Effector CD8-positive, alpha-beta T cell (primary cell): ENCODE measurements around the gene PTPRN2.

Source experiments
- DNase-seq: peaks from one replicate; lab custom pipeline; 2025; lab: John Stamatoyannopoulos, UW

Gene PTPRN2

DNA sequence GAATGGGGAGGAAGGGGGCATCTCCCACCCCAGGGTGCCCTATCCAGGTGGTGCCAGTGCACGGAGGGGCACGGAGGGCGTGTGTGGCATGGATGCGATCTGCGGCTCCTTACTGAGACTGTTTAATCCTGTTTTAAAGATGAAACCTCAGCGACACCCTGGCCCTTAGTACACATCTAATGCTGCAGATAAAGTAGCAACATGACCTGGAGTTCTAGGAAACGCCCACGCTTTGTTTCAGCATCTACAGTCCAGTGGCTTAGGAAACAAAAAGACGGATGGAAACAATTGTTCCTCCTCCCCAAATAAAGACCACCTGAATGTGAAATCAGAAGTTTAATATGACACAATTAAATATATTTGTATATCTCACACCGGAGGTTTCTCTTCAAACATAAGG is 1048.9 kb downstream of the PTPRN2 start:
- DNase-seq = no peak

DNA sequence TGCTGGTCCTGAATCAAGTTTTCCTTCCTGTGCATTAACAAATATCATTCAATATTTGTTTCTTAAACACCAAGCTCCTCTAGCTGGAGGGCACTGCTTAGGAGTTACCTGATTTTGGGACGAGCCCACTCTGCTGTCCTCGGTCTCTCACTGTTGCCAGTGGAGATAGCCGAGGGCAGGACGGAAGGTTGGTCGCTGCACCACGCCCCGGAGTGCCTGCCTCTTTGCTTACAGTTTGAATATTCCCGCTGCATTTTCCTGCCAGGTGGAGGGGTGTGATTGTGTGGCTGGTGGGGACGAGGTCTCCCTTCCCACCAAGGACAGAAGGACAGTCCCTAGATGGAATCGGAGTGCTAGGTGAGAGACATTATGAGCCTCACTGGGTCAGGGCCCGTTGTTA is 1049.3 kb downstream of the PTPRN2 start:
- DNase-seq = no peak

DNA sequence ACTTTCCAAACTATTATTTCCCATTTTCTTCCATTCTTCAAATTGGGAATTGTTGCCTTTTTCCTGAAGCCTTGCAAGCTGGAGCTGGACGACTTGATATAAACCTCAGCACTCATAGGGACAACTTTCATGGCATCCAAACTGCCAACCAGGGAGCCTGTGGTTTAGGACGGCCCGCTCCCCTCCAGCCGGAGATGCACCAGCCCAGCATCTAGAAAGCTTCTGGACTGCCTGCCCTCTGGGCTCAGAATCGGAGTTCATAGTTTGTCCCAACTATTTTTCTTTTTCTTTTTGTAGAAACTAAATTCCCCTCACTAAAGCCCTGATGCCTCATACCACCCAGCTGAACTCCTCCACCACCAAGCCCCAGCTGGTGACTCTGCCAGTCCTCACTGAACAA is 1050.6 kb downstream of the PTPRN2 start:
- DNase-seq = no peak

DNA sequence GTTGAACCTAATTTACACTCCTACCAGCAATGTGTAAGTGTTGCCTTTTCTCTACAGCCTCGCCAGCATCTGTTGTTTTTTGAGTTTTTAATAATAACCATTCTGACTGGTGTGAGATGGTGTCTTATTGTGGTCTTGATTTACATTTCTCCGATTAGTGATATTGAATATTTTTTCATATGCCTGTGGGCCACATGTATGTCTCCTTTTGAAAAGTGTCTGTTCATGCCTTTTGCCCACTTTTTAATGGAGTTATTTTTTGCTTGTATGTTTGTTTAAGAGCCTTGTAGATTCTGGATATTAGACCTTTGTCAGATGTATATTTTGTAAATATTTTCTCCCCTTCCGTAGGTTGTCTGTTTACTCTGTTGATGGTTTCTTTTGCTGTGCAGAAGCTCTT is 1055.6 kb downstream of the PTPRN2 start:
- no peak for DNase-seq

DNA sequence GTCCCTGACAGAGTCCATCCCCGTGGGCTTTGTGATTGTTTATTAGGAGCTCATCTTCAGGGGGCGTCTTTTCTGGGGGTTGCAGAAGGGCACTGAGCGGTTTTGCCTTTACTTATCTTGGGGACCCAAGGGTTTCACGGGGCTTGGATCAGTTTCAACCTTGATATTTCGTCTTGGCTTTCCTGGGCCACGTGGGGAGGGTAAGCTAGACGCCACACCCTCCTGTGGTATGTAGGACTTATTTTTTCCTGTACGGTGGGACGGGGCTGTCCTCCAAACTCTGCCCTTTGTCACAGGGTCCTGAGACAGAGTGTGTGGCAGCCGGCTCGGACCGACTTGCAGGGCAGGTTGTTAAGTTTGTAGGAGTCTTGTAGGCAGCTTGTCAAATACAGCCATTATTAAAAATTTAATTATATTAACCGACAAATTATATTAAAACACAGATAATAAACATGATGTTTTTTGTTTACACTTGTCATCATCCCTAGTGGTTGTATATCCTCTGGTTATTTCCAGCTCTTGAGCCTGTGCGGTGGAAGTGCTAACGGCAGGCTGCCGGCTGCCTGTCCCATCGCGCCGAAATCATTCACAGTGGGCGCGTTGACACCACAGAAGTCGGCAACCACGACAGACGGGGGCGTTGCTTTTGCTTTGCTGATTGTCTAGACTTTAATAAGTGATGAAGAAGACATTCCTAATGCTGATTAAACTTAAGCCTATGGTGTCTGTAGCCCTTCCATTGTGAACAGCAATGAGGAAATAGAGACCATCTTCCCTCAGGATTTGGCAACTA is 1057.7 kb downstream of the PTPRN2 start:
- no peak for DNase-seq

DNA sequence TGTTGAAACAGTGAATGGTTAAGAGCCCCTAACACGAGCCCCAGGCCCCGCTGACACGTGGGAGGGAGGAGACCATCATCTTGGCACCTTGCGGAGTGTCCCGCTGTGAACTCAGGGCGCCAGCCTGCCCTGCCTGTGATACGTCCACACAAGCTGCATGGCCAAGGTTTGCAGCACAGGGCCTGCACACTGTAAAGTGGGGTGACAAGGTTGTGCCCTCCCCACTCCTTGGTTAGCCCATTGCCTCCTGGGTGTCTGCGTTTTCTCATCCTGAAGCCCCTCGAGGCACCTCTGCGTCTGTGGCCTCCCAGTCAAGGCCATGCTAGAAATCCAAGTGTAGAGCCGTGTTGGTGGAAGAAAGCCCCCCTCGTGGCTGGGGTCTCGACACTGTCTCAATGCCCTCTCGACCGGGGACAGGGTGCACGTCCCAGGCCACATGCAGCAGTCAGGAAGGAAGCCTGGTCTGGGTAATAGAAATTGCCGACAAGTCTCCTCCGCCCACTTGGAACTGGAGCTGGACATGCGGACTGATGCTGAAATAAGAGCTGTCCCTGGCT is 1058.8 kb downstream of the PTPRN2 start:
- no peak for DNase-seq

DNA sequence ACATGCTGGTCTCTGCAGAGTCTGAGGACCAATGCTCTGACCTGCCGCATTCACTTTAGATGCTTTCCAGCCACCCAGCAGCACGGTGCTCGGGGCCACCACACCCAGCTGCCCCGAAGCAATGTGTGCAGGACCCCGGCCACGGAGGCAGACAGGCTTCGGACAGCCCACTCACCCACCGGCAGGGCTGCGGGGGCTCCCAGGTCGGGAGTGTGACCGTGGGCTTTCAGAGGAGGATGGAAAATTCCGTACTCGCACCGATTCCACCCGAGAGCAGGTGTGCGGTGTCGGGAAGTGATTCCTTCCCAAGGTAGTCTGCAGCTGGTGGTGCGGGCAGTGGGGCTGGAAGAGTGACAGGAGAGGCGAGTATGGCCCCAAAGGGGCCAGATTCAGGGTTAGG is 1059.9 kb downstream of the PTPRN2 start:
- DNase-seq = no peak

DNA sequence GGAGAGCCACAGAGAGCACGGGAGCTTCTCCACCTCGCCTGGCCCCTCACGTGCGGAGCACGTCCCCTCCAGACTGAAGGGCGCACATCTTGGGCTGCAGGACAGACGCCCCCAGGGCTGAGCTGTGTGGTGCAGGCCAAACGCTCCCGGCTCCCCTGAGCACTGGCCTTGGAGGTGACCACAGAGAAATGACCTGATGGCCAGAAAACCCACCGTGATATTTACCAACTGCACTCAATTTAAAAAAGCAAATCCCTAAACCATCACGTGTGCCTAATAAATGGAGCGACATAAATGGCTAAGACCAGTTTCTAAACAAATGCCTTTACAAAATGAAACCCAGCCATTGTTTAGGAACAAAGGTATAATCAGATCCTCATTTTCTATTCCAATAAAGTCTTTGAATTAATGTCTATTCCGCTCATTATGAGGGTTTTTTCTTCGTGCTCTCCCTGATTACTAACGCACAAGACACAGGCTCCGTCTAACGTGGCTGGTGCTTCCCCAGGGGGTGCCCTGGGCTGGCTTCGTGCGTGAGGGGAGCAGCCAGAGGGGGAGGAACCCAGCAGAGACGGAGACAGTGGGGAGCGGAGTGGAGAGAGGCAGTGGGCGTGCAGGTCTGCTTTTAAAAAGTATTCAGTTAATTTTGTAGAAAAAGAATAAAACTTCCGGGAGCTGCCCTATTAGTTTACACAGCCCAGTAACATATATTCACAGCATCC is 1060.5 kb downstream of the PTPRN2 start:
- DNase-seq = no peak

DNA sequence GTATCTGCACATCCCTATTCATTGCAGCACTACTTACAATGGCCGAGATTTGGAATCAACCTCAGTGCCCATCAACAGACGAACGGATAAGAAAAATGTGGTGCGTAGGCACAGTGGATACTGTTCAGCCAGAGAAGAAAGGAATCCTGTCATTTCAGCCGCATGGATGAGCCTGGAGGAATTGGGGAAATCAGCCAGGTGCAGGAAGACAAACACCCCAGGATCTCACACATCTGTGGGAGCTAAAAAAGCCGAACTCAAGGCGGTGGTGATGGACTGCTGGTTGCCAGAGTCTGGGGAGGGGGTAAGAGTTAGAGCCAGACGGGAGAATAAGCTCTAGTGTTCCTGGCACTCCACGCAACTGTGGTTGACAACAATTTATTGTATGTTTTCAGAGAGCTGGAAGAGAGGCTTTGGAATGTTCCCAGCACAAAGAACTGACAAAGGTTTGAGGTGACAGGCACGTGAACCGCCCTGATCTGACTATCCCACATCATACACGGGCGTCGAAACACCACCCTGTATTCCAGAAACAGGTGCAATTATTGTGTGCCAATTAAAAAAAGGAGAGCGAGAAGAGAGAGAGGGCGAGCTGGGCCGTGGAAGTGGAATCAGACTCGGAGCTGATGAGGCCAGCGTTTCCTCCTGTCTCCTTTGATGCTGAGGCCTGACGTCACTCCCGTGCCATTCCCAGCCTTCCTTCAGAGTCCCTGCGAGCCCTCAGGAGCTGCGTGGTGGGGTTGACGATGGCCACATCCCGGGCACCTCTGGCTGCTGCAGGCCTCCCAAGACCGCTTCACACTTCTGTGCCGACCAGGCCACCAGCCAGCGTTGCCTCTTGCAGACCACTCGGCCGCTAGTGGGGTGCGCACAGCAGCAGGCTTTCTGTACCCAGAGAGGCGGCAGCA is 1061.4 kb downstream of the PTPRN2 start:
- no peak for DNase-seq

DNA sequence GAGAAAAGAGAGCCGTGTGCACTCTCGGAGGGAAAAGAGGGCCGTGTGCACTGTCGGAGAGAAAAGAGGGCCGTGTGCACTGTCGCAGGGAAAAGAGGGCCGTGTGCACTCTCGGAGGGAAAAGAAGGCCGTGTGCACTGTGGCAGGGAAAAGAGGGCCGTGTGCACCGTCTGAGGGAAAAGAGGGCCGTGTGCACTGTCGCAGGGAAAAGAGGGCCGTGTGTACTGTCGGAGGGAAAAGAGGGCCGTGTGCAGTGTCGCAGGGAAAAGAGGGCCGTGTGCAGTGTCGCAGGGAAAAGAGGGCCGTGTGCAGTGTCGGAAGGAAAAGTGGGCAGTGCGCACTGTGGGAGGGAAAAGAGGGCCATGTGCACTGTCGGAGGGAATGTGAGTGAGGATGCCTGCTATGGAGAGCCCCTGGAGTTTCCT is 1062.1 kb downstream of the PTPRN2 start:
- DNase-seq = no peak

DNA sequence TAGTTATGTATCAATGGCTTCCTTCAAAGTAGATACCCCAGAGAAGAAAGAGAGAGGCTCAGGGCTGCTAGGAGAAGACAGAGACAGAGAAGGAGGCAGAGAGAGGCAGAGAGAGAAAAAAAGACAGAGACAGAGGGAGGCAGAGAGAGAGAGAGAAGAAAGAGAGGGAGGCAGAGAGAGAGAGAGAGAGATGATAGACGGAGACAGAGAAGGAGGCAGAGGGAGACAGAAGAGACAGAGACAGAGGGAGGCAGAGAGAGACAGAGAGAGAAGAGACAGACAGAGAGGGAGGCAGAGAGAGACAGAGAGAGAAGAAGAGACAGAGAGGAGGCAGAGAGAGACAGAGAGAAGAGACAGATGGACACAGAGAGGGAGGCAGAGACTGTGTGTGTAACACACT is 1062.9 kb downstream of the PTPRN2 start:
- DNase-seq = no peak

DNA sequence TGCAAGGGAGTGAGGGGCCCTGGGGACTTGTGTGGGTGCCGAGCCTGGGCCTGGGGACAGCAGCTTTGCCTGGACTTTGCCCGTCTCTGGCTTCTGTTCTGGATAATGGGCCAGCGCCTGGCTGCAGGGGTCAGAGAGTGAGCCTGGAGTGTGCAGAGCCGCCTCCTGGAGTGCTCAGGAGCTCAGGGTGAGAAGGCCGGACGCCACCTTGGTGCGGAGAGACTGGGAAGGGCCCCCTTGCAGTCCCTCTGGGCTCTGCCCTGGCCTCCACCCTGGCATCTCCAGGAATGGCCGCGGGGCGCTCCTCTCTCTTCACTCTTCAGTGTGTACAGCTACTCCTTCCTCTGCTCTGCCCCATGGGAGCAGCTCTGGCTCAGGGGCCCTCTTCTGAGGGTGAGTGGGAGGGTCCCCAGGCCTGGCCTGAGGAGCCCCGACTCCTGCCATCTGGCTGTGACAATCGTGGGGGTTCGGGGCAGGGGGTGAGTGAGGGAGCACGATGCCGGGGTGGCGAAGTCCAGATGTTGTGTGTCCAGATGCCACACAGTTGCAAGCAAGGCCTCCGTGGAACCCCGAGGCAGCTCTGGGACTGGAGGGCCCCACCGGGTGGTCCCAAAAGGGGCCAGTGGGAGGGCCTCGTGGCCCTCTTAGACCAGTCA is 1063.7 kb downstream of the PTPRN2 start:
- no peak for DNase-seq

DNA sequence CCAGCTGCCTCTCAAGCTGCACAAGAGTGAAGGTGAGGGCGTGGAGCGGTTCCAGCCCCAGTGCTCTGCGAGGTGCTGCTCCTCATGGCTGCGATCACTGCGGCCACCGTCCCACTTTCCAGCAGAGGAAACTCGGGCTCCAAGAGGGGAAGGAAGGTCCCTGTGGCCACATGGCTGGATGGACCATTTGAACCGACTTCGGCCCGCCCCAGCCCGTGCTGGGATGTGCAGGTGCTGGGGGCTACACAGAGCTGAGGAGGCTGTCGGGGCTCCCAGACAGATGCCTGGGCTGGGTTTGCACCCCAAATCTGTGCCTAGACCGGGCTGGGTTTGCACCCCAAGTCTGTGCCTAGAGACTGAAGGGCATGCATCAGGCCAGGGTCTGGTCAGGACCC is 1064.3 kb downstream of the PTPRN2 start:
- DNase-seq = no peak

DNA sequence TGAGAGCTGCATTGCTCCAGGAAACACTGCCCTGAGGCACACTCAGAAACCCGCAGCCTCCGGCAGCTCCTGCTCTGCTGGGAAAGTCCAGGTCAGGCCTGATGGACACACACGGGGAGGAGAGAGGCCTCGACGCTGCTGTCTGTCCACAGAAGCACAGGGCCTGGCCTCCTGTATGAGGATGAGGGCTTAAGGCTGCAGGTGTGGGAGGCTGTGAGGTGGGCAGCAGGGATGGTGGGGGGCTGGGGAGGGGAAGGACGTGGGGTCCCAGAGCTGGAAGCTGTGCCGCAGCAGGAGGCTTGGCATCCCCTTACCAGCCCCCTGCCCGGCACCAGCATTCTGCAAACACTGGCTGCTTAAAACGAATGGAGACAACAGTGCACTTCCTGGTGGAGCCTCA is 1064.7 kb downstream of the PTPRN2 start:
- no peak for DNase-seq

DNA sequence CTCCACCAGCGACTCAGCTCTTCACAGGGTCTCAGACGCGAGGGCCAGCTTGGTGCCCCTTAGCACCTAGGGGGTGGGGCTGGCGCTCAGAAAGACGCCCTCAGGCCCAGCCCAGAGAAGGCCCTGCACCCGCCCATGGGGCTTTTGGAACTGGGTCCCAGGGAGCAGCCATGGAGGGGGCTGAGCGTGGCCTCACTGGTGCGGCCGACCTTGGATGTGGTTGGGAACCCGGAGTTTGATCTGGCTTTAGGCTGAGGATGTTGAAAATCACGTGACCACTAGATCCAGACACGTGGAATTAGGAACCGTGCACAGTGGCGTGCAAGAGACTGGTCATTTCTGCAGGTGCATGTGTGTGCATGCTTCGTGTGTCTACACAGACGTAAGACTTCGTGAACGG is 1065.4 kb downstream of the PTPRN2 start:
- DNase-seq = no peak

DNA sequence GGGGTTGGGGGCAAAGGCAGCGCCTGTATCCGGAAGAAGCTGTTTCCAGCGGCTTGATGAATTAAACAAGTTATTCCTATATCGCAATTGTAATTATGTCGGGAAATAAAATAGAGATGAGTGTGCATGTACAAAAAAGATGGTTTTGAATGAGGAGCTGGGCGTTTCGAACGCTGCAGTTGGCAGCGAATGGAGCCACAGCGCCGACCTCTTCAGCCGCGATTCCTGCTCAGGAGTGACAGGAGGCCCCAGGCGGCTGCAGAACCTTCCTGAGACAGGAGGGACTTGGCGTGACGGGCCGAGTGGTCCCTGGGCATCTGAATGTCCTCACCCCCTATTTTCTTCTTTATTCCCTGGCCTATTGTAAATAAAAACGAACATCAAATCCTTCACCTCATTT is 1065.9 kb downstream of the PTPRN2 start:
- no peak for DNase-seq

DNA sequence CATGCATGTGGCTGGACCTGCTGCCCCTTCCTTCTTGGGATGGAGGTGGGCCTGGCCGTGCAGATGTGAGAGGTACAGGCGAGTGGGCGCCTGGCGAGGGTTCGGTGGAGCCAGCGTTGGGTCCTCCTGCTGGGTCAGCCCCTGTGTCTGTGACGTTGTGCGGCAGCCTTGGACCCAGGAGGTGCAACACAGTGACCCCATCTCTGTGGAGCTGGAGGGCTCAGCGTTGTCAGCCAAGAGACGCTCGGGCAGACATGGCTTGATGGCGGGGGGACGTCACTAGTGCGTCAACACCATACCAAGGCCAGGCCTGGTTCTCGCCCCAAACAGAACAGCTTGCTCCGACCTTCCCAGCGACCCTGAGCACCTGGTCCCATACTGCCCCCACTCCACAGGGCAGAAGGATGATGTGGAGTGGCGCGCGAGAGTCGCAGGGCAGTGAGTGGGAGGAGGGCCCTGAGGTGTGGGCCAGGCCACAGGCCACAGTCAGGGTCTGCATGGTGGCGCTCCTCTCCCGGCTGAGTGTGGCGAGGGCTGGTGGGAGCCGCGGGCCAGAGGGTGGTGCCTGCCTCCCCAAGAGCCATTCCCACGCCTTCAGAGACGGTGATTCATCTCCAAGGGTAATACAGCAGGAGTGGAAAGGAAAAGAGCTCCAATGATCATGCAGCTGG is 1066.4 kb downstream of the PTPRN2 start:
- DNase-seq = no peak

DNA sequence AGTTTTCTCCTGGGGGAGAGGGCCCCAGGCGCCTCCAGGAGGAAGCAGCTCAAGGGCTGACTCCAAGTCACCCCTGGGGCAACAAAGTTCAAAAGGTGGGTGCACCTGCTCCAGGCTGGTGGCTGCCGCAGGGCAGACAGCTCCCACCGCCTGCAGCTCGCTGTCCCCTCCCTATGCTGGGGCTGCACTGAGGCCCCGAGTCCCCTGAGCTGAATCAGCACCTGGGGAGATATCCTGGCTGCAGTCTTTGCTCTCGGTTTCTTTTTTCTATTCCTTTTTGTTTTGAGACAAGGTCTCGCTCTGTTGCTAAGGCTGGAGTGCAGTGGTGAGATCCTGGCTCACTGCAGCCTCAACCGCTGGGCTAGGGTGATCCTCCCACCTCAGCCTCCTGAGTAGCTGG is 1067.4 kb downstream of the PTPRN2 start:
- no peak for DNase-seq

DNA sequence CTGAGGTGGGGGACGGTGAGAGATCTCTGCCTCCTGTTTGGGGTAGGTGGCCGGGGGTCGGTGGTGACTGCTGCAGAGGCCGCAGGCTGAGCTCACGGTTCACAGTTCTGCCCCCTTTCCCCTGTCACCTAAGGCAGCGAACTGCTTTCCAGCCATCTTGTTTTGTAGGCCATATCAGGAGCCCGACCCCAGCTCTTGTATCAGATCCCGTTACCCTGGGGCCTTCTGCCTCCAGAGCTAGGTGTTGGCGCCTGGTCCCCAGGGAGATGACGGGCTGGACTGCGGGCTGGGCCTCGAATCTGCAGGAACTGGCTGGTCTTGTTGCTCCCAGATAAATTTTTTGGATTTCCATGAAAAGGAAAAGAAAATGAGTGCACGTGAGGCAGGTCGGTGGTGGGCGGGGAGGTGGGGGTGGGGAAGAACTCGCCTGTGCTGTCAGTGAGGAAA is 1067.8 kb downstream of the PTPRN2 start:
- DNase-seq = no peak

DNA sequence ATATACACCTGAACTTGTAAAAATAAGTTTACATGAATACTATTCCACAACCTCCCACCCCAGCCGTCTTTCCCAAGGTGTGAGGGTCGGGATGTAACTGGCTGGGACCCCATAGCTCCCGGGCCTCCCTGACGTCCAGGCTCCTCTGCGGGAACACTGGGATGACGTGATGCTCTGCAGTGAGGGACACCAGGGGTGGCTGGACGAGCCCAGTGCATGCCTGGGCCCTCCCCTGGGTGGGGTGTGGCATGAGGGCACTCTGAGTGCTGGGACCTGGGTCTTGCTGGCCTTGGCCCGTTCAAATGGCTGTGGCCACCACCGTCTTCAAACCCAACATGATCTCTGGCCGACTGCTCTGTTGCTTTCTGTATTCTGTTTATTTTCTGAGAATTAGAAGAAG is 1068.4 kb downstream of the PTPRN2 start:
- DNase-seq = no peak
